Transverse colon (tissue), 3 donors: Measurements from ENCODE around the gene TXNDC16.

Source experiments
- POLR2A ChIP-seq: fragments of 450-650 bp; IDR thresholded peaks from one replicate; pipeline ENCODE4 v1.6.1; 2016; ENCODE audit warnings: antibody characterized with exemption, mild to moderate bottlenecking, moderate library complexity
- TF ChIP-seq, protein P1 (sequence below), 5 experiments: fragments of 200-600 bp in 3 of 5; fragments of 450-650 bp in 2 of 5; sonication (generic) in 3 of 5; IDR thresholded peaks; 1 replicate in 2 of 5; 2 replicates in 3 of 5; pipeline ENCODE4 v1.5.1; 2016 to 2017; ENCODE audit warnings: antibody characterized with exemption in 5 of 5, inconsistent platforms in 3 of 5, mild to moderate bottlenecking in 2 of 5, moderate library complexity in 1 of 5

DNA sequence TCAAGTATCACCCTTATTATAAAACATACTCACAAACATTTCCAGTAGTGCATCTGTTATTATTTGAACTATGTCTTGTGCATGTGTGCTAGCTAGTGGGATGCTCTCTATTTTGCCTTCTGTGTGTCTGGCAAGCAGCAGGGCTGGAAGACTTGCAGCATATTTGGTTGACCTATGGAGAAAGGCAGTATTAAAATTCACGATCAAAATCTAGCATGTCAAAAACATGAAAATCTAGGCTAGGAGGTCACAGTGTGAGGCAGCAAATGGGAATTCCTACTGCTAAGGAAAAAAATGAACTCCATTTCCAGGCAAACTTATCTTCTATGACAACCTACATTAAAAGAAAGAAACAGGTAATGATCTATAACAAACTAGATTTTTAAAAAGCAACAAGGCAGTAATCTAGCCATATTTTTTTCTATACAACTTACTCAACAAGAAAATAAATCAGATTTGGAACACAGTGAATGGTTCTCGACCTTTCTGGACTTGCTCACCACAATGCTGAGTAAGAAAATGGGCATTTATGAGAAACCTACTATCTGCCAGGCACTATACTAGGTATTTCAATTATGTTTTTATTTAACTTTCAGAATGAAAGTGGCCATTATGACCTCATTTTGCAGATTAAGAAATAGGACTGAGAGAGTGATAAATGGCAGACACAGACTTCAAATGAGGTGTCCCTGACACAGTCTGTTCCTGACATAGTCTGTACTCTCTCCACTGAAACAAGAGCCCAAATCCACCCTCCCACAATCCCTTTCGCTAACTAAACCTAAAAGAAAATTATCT, 96.8 kb downstream of the TXNDC16 start:
- TF ChIP-seq, protein P1, sequence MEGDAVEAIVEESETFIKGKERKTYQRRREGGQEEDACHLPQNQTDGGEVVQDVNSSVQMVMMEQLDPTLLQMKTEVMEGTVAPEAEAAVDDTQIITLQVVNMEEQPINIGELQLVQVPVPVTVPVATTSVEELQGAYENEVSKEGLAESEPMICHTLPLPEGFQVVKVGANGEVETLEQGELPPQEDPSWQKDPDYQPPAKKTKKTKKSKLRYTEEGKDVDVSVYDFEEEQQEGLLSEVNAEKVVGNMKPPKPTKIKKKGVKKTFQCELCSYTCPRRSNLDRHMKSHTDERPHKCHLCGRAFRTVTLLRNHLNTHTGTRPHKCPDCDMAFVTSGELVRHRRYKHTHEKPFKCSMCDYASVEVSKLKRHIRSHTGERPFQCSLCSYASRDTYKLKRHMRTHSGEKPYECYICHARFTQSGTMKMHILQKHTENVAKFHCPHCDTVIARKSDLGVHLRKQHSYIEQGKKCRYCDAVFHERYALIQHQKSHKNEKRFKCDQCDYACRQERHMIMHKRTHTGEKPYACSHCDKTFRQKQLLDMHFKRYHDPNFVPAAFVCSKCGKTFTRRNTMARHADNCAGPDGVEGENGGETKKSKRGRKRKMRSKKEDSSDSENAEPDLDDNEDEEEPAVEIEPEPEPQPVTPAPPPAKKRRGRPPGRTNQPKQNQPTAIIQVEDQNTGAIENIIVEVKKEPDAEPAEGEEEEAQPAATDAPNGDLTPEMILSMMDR (IDR thresholded peaks at IDR 0.05): no peak
- no peak for TF ChIP-seq POLR2A
